Chondrocyte (in vitro differentiated cells): ENCODE measurements around the gene ENKD1. TPM values are rescaled to one million over a fixed set of nuclear protein-coding genes. Genes with fewer than 3 reads are reported as not detected.

Experiments
- DNase-seq: peaks from one replicate; pipeline ENCODE4 v3.0.0; 2021; ENCODE audit warnings: mixed read lengths, low spot score
- H3K27ac Mint-ChIP-seq: one replicate; pipeline ENCODE4 v1.8.0; 2021; ENCODE audit warnings: mild to moderate bottlenecking, moderate library complexity, mixed read lengths; ENCODE audit not compliant: unreplicated experiment
- H3K27me3 Mint-ChIP-seq: 2 replicates; pipeline ENCODE4 v1.8.0; 2021; ENCODE audit warnings: low read depth, mixed read lengths
- H3K36me3 Mint-ChIP-seq: 2 replicates; pipeline ENCODE4 v1.8.0; 2021; ENCODE audit warnings: low read depth, mixed read lengths
- H3K4me1 Mint-ChIP-seq: 2 replicates; pipeline ENCODE4 v1.8.0; 2021; ENCODE audit warnings: low read depth, mild to moderate bottlenecking, mixed read lengths
- H3K4me3 Mint-ChIP-seq: one replicate; pipeline ENCODE4 v1.8.0; 2021; ENCODE audit warnings: mild to moderate bottlenecking, moderate library complexity, mixed read lengths; ENCODE audit not compliant: unreplicated experiment
- H3K9me3 Mint-ChIP-seq: 2 replicates; pipeline ENCODE4 v1.8.0; 2021; ENCODE audit warnings: low read depth, mixed read lengths
- total RNA-seq: library from RNA; stranded (reverse); gene quantifications from 3 replicates; pipeline ENCODE4 v1.2.1, GENCODE V29; 2021
- TF ChIP-seq, protein P1 (sequence below): fragments of 200-600 bp; sonication (generic); IDR thresholded peaks from 2 replicates; pipeline ENCODE4 v1.5.0; 2021; ENCODE audit warnings: antibody characterized with exemption, mild to moderate bottlenecking, moderate library complexity

ENKD1 gene
- total RNA-seq, 1 donor from 2014 or later = 6.4 TPM

- Mint-ChIP-seq H3K27ac (no peak overlapping the region), H3K4me3 (no peak overlapping the region), H3K9me3 (no peaks in the 10 kb centered on the region), H3K27me3 (no peaks in the 10 kb centered on the region), H3K36me3 (peaks cover 24% of the 10 kb centered on the region), H3K4me1 (no peaks in the 10 kb centered on the region)
- TF ChIP-seq, protein P1, sequence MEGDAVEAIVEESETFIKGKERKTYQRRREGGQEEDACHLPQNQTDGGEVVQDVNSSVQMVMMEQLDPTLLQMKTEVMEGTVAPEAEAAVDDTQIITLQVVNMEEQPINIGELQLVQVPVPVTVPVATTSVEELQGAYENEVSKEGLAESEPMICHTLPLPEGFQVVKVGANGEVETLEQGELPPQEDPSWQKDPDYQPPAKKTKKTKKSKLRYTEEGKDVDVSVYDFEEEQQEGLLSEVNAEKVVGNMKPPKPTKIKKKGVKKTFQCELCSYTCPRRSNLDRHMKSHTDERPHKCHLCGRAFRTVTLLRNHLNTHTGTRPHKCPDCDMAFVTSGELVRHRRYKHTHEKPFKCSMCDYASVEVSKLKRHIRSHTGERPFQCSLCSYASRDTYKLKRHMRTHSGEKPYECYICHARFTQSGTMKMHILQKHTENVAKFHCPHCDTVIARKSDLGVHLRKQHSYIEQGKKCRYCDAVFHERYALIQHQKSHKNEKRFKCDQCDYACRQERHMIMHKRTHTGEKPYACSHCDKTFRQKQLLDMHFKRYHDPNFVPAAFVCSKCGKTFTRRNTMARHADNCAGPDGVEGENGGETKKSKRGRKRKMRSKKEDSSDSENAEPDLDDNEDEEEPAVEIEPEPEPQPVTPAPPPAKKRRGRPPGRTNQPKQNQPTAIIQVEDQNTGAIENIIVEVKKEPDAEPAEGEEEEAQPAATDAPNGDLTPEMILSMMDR = no peak
- no peak for DNase-seq
Measured at GRCh38 chr16:67628216-67628615, 38.3 kb downstream of the ENKD1 start.

DNA sequence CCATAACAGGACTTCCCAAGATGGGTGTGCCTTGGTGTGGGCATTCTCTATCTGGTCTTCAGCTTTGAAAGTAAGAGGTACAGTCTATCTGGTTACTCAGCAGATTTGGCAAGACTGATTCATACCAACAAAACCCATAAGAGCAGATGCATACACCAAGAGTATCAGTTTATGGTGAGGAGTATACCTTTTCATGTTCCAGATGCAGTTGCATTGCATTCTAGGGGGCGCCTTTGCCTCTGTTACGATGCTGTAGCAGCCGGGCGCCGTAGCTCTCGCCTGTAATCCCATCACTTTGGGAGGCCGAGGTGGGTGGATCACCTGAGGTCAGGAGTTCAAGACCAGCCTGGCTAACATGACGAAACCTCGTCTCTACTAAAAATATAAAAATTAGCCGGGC is 52.7 kb downstream of the ENKD1 start:
- H3K9me3 Mint-ChIP-seq = no peaks in the 10 kb centered on the region
- peaks cover 19% of the 10 kb centered on the region for H3K36me3 Mint-ChIP-seq

More for the DNA sequence above, 52.7 kb downstream of the ENKD1 start:
- Mint-ChIP-seq H3K27me3 (no peaks in the 10 kb centered on the region), H3K4me1 (no peaks in the 10 kb centered on the region), H3K27ac (no peak overlapping the region), H3K4me3 (no peak overlapping the region)
- DNase-seq = no peak
- TF ChIP-seq, protein P1 = peak; percentile 39

Other genes starting within 250 kb of the ENKD1 start
- gene HSD11B2, start 235.6 kb downstream of the ENKD1 start, total RNA-seq = 0.20 to 0.77 TPM in 2 of 3 replicates, not detected in the other
- 83.8 to 89.8 TPM (median 85.5 TPM) in 3 replicates for gene ATP6V0D1, start 185.6 kb downstream of the ENKD1 start, total RNA-seq
- not detected in 3 replicates for gene AGRP, start 183.2 kb downstream of the ENKD1 start, total RNA-seq
- 52.0 to 99.1 TPM (median 97.6 TPM) in 3 replicates for gene RIPOR1, start 137.9 kb downstream of the ENKD1 start, total RNA-seq
- gene CTCF, start 104.2 kb downstream of the ENKD1 start, total RNA-seq = 31.2 to 34.2 TPM (median 32.3 TPM) in 3 replicates
- 0.97 to 1.8 TPM (median 1.5 TPM) in 3 replicates for gene CARMIL2, start 21.6 kb downstream of the ENKD1 start, total RNA-seq
- 16.2 to 18.0 TPM (median 17.2 TPM) in 3 replicates for gene ACD, start 6.5 kb downstream of the ENKD1 start, total RNA-seq
- 2.5 to 3.5 TPM (median 3.3 TPM) in 3 replicates for gene PARD6A, start 5.8 kb downstream of the ENKD1 start, total RNA-seq
- gene C16orf86, start 64 bp upstream of the ENKD1 start, total RNA-seq = 0.82 to 3.1 TPM (median 0.85 TPM) in 3 replicates
- 14.4 to 22.4 TPM (median 16.3 TPM) in 3 replicates for gene GFOD2, start 52.6 kb upstream of the ENKD1 start, total RNA-seq
- gene RANBP10, start 139.8 kb upstream of the ENKD1 start, total RNA-seq = 13.4 to 16.8 TPM (median 14.4 TPM) in 3 replicates
- 1.8 to 3.1 TPM (median 2.3 TPM) in 3 replicates for gene TSNAXIP1, start 140.1 kb upstream of the ENKD1 start, total RNA-seq
- gene THAP11, start 175.6 kb upstream of the ENKD1 start, total RNA-seq = 25.3 to 26.3 TPM (median 25.7 TPM) in 3 replicates
- gene NUTF2, start 180.2 kb upstream of the ENKD1 start, total RNA-seq = 131 to 147 TPM (median 135 TPM) in 3 replicates
- gene CENPT, start 180.9 kb upstream of the ENKD1 start, total RNA-seq = 50.5 to 58.3 TPM (median 52.8 TPM) in 3 replicates
- 67.6 to 77.2 TPM (median 67.9 TPM) in 3 replicates for gene EDC4, start 206.3 kb upstream of the ENKD1 start, total RNA-seq
- 0.57 TPM in 1 of 3 replicates, not detected in the others for gene NRN1L, start 218.1 kb upstream of the ENKD1 start, total RNA-seq
- 33.1 to 38.9 TPM (median 35.9 TPM) in 3 replicates for gene PSKH1, start 226.5 kb upstream of the ENKD1 start, total RNA-seq